ENCODE results near the gene RAB11FIP4. TPM values are rescaled to one million over a fixed set of nuclear protein-coding genes. Genes with fewer than 3 reads are reported as not detected.

RAB11FIP4 gene
- total and polyA plus RNA-seq, 2 of the 13 experiments (the other 11 are each of a cell fraction or from before 2014, with no cell fraction given) = 28.0 to 89.3 TPM

GRCh38 chr17:31416503-31416923 is 25.0 kb downstream of the RAB11FIP4 start (continued):
- TF ChIP-seq SIX1 (CRISPR knock-in tag; IDR thresholded peaks at IDR 0.05; ENCODE audit: borderline replicate concordance) = no peak
- TF ChIP-seq ZNF296 (CRISPR knock-in tag; conservative IDR thresholded peaks at IDR 0.05) = 0 out of 2 replicates have a peak, but pooled peaks have one; percentile 47
- no peak for TF ChIP-seq ZNF574 (CRISPR knock-in tag; IDR thresholded peaks at IDR 0.05)
- no peak for TF ChIP-seq ZNF616 (CRISPR knock-in tag; IDR thresholded peaks at IDR 0.05; ENCODE audit: low read depth)
- TF ChIP-seq ZNF431 (CRISPR knock-in tag; IDR thresholded peaks at IDR 0.05; ENCODE audit: borderline replicate concordance, low read depth) = no peak
- TF ChIP-seq KAT7 (CRISPR knock-in tag; IDR thresholded peaks at IDR 0.05; ENCODE audit: borderline replicate concordance) = no peak
- no peak for TF ChIP-seq IRX3 (CRISPR knock-in tag; IDR thresholded peaks at IDR 0.05; ENCODE audit: borderline replicate concordance, low read depth)
- no peak for TF ChIP-seq ZNF121 (CRISPR knock-in tag; IDR thresholded peaks at IDR 0.05)
- TF ChIP-seq STAG1 (CRISPR knock-in tag; IDR thresholded peaks at IDR 0.05) = no peak
- no peak for TF ChIP-seq MXD4 (CRISPR knock-in tag; IDR thresholded peaks at IDR 0.05)
- no peak for TF ChIP-seq KLF13 (CRISPR knock-in tag; IDR thresholded peaks at IDR 0.05)
- no peak for TF ChIP-seq ZNF7 (CRISPR knock-in tag; IDR thresholded peaks at IDR 0.05)
- no peak for TF ChIP-seq FOXM1 (CRISPR knock-in tag; IDR thresholded peaks at IDR 0.05)
- 0 out of 2 replicates have a peak, but pooled peaks have one; percentile 23 for TF ChIP-seq HDAC1 (CRISPR knock-in tag; IDR thresholded peaks at IDR 0.05)
- no peak for TF ChIP-seq POGZ (CRISPR knock-in tag; IDR thresholded peaks at IDR 0.05)
- TF ChIP-seq MATR3 (CRISPR knock-in tag; IDR thresholded peaks at IDR 0.05) = no peak
- no peak for TF ChIP-seq SNAI1 (CRISPR knock-in tag; IDR thresholded peaks at IDR 0.05; ENCODE audit: borderline replicate concordance)
- no peak for TF ChIP-seq ZNF703 (CRISPR knock-in tag; IDR thresholded peaks at IDR 0.05; ENCODE audit: borderline replicate concordance)
- no peak for TF ChIP-seq SKI (IDR thresholded peaks at IDR 0.05; ENCODE audit: partially characterized antibody)
- TF ChIP-seq ZNF253 (CRISPR knock-in tag; IDR thresholded peaks at IDR 0.05; ENCODE audit: borderline replicate concordance) = no peak
- no peak for TF ChIP-seq NR2F6 (IDR thresholded peaks at IDR 0.05)
- TF ChIP-seq NR2F6 (CRISPR knock-in tag; IDR thresholded peaks at IDR 0.05) = no peak
- no peak for TF ChIP-seq NCOR1 (IDR thresholded peaks at IDR 0.05; ENCODE audit: borderline replicate concordance, low read length)
- no peak for TF ChIP-seq ZBTB7B (CRISPR knock-in tag; IDR thresholded peaks at IDR 0.05)
- no peak for TF ChIP-seq DR1 (CRISPR knock-in tag; IDR thresholded peaks at IDR 0.05)
- TF ChIP-seq ZNF713 (CRISPR knock-in tag; IDR thresholded peaks at IDR 0.05) = no peak
- TF ChIP-seq ZNF543 (CRISPR knock-in tag; IDR thresholded peaks at IDR 0.05) = no peak
- no peak for TF ChIP-seq U2AF2 (IDR thresholded peaks at IDR 0.05; ENCODE audit: low read depth, low read length)
- TF ChIP-seq RORA (CRISPR knock-in tag; IDR thresholded peaks at IDR 0.05) = no peak
- TF ChIP-seq ZNF552 (CRISPR knock-in tag; IDR thresholded peaks at IDR 0.05; ENCODE audit: borderline replicate concordance) = no peak
- TF ChIP-seq GABPA (IDR thresholded peaks at IDR 0.05; ENCODE audit: low read depth, low read length) = no peak
- no peak for TF ChIP-seq GABPA (CRISPR knock-in tag; IDR thresholded peaks at IDR 0.05; ENCODE audit: low read depth)

All from HepG2 (cell line).